HepG2 (cell line): Measurements from ENCODE around the gene TRPV2. TPM values are rescaled to one million over a fixed set of nuclear protein-coding genes. Genes with fewer than 3 reads are reported as not detected.

Experiments used
- GLI4 ChIP-seq: sonication (generic); formaldehyde crosslinking; IDR thresholded peaks from 2 replicates; pipeline ENCODE4 v1.5.1; 2020; ENCODE audit warnings: missing genetic modification reagents, mild to moderate bottlenecking, moderate library complexity, borderline replicate concordance
- MEIS2 ChIP-seq: sonication (generic); formaldehyde crosslinking; IDR thresholded peaks from 2 replicates; pipeline ENCODE4 v1.9.0; 2021; ENCODE audit warnings: mild to moderate bottlenecking, missing genetic modification reagents
- ONECUT2 ChIP-seq: sonication (generic); formaldehyde crosslinking; IDR thresholded peaks from 2 replicates; pipeline ENCODE4 v1.4.0; 2020; ENCODE audit warnings: missing genetic modification reagents
- REPIN1 ChIP-seq: sonication (generic); formaldehyde crosslinking; IDR thresholded peaks from 2 replicates; pipeline ENCODE4 v1.8.0; 2022; ENCODE audit warnings: missing genetic modification reagents, low read depth, mild to moderate bottlenecking, borderline replicate concordance
- YY1 ChIP-seq: IDR thresholded peaks from 2 replicates; pipeline ENCODE4 v1.6.1; 2011; ENCODE audit warnings: low read length, low read depth, moderate library complexity, mild to moderate bottlenecking; ENCODE audit not compliant: insufficient read depth, insufficient replicate concordance
- ZNF382 ChIP-seq: sonication (generic); formaldehyde crosslinking; IDR thresholded peaks from 2 replicates; pipeline ENCODE4 v1.5.0; 2020; ENCODE audit warnings: missing genetic modification reagents, mild to moderate bottlenecking, borderline replicate concordance
- ZNF510 ChIP-seq: sonication (generic); formaldehyde crosslinking; IDR thresholded peaks from 2 replicates; pipeline ENCODE4 v1.4.0; 2020; ENCODE audit warnings: low read depth, mild to moderate bottlenecking, missing genetic modification reagents
- ZNF850 ChIP-seq: sonication (generic); formaldehyde crosslinking; conservative IDR thresholded peaks from 2 replicates; pipeline ENCODE4 v1.9.0; 2021; ENCODE audit warnings: mild to moderate bottlenecking, missing genetic modification reagents
- polyA plus RNA-seq, 8 experiments: library from polyadenylated mRNA; depleted of rRNA in 3 of 8; stranded (reverse) in 7 of 8; unstranded in 1 of 8; fragments of >200 nt; fragmentation: Illumina TruSeq in 4 of 8; extraction: Trizol in 4 of 8; gene quantifications; 2 replicates each; pipeline versions ENCODE4 v1.2.1 to v1.2.3, GENCODE V29; 2011 to 2016; ENCODE audit warnings: low read depth in 4 of 8, missing spikeins in 1 of 8, mixed read lengths in 1 of 8; ENCODE audit not compliant: insufficient read depth in 1 of 8
- total RNA-seq, 5 experiments: library from RNA; depleted of rRNA; stranded (reverse); fragments of >200 nt; fragmentation: Illumina TruSeq; extraction: Trizol; gene quantifications; 2 replicates each; pipeline ENCODE4 v1.2.3, GENCODE V29; 2016; ENCODE audit warnings: low read depth in 1 of 5
- TF ChIP-seq, protein P1 (sequence below): sonication (generic); formaldehyde crosslinking; IDR thresholded peaks from 2 replicates; pipeline ENCODE4 v1.4.0; 2020; ENCODE audit warnings: missing genetic modification reagents
- TF ChIP-seq, protein P2 (sequence below): sonication (generic); formaldehyde crosslinking; IDR thresholded peaks from 2 replicates; pipeline ENCODE4 v1.8.0; 2022; ENCODE audit warnings: mild to moderate bottlenecking, missing genetic modification reagents; ENCODE audit not compliant: insufficient replicate concordance
- TF ChIP-seq, protein P3 (sequence below): sonication (generic); formaldehyde crosslinking; IDR thresholded peaks from 2 replicates; pipeline ENCODE4 v1.5.0; 2020; ENCODE audit warnings: missing genetic modification reagents

Gene TRPV2
- total and polyA plus RNA-seq, 2 of the 13 experiments (the other 11 are each of a cell fraction or from before 2014, with no cell fraction given) = 13.6 to 21.3 TPM

DNA sequence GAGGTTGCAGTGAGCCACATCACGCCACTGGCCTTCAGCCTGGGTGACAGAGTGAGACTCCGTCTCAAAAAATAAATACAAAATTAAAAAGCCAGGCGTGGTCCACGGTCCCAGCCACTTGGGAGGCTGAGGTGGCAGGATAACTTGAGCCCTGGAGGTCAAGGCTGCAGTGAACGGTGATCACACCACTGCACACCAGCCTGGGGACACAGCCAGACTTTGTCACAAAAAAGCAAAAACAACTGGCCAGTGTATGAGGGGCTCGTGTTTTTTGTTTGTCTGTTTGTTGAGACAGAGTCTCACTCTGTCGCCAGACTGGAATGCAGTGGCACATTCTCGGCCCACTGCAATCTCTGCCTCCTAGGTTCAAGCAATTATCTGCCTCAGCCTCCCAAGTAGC is 35.7 kb upstream of the TRPV2 start (continued):
- TF ChIP-seq GLI4 (CRISPR knock-in tag) (0 out of 2 replicates have a peak, but pooled peaks have one; percentile 25), REPIN1 (CRISPR knock-in tag) (no peak), ZNF850 (no peak), ONECUT2 (no peak), YY1 (no peak), MEIS2 (no peak), ZNF510 (CRISPR knock-in tag) (no peak), ZNF382 (CRISPR knock-in tag) (no peak)
- TF ChIP-seq, protein P1, sequence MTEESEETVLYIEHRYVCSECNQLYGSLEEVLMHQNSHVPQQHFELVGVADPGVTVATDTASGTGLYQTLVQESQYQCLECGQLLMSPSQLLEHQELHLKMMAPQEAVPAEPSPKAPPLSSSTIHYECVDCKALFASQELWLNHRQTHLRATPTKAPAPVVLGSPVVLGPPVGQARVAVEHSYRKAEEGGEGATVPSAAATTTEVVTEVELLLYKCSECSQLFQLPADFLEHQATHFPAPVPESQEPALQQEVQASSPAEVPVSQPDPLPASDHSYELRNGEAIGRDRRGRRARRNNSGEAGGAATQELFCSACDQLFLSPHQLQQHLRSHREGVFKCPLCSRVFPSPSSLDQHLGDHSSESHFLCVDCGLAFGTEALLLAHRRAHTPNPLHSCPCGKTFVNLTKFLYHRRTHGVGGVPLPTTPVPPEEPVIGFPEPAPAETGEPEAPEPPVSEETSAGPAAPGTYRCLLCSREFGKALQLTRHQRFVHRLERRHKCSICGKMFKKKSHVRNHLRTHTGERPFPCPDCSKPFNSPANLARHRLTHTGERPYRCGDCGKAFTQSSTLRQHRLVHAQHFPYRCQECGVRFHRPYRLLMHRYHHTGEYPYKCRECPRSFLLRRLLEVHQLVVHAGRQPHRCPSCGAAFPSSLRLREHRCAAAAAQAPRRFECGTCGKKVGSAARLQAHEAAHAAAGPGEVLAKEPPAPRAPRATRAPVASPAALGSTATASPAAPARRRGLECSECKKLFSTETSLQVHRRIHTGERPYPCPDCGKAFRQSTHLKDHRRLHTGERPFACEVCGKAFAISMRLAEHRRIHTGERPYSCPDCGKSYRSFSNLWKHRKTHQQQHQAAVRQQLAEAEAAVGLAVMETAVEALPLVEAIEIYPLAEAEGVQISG (CRISPR knock-in tag) = no peak
- TF ChIP-seq, protein P2, sequence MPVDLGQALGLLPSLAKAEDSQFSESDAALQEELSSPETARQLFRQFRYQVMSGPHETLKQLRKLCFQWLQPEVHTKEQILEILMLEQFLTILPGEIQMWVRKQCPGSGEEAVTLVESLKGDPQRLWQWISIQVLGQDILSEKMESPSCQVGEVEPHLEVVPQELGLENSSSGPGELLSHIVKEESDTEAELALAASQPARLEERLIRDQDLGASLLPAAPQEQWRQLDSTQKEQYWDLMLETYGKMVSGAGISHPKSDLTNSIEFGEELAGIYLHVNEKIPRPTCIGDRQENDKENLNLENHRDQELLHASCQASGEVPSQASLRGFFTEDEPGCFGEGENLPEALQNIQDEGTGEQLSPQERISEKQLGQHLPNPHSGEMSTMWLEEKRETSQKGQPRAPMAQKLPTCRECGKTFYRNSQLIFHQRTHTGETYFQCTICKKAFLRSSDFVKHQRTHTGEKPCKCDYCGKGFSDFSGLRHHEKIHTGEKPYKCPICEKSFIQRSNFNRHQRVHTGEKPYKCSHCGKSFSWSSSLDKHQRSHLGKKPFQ = peak; percentile 97
- TF ChIP-seq, protein P3, sequence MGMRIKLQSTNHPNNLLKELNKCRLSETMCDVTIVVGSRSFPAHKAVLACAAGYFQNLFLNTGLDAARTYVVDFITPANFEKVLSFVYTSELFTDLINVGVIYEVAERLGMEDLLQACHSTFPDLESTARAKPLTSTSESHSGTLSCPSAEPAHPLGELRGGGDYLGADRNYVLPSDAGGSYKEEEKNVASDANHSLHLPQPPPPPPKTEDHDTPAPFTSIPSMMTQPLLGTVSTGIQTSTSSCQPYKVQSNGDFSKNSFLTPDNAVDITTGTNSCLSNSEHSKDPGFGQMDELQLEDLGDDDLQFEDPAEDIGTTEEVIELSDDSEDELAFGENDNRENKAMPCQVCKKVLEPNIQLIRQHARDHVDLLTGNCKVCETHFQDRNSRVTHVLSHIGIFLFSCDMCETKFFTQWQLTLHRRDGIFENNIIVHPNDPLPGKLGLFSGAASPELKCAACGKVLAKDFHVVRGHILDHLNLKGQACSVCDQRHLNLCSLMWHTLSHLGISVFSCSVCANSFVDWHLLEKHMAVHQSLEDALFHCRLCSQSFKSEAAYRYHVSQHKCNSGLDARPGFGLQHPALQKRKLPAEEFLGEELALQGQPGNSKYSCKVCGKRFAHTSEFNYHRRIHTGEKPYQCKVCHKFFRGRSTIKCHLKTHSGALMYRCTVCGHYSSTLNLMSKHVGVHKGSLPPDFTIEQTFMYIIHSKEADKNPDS (CRISPR knock-in tag) = no peak
